ENCODE results near the gene FNBP1. TPM values are rescaled to one million over a fixed set of nuclear protein-coding genes. Genes with fewer than 3 reads are reported as not detected.

Gene FNBP1
- total RNA-seq, 6 donors from 2014 or later: 34.8 to 85.4 (median 51.6) TPM

DNA sequence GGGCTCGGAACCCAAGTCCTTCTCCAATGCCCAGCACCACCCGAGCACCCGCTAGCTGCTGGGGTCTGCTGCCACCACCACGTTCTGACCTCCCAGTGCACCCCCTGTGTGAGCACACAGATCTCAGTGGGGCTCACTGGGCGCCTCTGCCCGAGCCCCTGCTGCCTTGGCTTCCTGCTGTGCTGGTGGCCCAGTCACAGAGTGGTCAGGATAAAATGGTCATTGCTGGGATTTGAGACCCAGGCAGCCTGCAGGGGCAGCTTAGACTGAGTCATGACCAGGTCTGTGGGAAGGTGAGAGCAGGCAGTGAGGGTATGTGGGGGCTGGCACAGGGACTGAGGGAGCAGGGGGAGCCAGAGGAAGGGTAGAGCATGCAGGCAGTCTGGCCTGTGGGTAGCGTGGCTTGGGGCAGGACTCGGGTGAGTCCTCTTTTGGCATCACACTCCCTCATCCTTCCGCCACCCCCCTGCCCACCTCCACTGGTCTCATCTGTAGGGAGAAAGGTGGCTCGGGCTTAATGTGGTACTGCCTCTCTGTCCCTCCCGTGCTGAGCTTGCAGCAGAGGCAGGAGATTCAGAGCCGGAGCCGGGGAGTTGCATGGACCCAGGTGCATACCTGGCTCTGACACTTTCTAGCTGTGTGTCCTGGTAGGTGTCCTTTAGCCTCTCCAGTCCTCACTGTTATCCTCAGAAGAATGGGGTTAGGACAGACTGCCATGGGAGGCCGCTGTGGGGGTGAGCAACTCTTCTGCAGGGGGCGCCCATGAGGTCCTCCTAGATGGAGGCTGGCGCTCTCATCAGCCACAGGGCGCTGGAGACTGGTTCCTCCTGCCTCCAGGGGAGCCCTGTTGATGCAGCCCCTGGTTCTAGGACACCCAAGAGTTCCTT is 175.6 kb downstream of the FNBP1 start:
- H3K27ac ChIP-seq: peak overlapping the region in 2 of 4 donors; percentile 39 to 53
- H3K4me3 ChIP-seq: no peak overlapping the region
- H3K9me3 ChIP-seq: no peaks in the 10 kb centered on the region
- TF ChIP-seq, protein P1, sequence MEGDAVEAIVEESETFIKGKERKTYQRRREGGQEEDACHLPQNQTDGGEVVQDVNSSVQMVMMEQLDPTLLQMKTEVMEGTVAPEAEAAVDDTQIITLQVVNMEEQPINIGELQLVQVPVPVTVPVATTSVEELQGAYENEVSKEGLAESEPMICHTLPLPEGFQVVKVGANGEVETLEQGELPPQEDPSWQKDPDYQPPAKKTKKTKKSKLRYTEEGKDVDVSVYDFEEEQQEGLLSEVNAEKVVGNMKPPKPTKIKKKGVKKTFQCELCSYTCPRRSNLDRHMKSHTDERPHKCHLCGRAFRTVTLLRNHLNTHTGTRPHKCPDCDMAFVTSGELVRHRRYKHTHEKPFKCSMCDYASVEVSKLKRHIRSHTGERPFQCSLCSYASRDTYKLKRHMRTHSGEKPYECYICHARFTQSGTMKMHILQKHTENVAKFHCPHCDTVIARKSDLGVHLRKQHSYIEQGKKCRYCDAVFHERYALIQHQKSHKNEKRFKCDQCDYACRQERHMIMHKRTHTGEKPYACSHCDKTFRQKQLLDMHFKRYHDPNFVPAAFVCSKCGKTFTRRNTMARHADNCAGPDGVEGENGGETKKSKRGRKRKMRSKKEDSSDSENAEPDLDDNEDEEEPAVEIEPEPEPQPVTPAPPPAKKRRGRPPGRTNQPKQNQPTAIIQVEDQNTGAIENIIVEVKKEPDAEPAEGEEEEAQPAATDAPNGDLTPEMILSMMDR (IDR thresholded peaks at IDR 0.05): no peak
- TF ChIP-seq EP300 (IDR thresholded peaks at IDR 0.05): no peak
- no peak for TF ChIP-seq POLR2AphosphoS5 (IDR thresholded peaks at IDR 0.05)
- no peak for TF ChIP-seq POLR2A (IDR thresholded peaks at IDR 0.05)
- 80 to 97% methylated on average over 6 to 17 of the region's 17 CpGs for WGBS, 2 donors
- H3K27me3 ChIP-seq: no peaks in the 10 kb centered on the region
- ATAC-seq (ENCODE audit: low FRiP score in 2 of 2) (no peak), DNase-seq (peak in 1 of 2 donors; percentile 44)
- H3K36me3 ChIP-seq: peaks cover 0 to 49% (median 26%) of the 10 kb centered on the region in 4 donors
- H3K4me1 ChIP-seq: no peaks in the 10 kb centered on the region

DNA sequence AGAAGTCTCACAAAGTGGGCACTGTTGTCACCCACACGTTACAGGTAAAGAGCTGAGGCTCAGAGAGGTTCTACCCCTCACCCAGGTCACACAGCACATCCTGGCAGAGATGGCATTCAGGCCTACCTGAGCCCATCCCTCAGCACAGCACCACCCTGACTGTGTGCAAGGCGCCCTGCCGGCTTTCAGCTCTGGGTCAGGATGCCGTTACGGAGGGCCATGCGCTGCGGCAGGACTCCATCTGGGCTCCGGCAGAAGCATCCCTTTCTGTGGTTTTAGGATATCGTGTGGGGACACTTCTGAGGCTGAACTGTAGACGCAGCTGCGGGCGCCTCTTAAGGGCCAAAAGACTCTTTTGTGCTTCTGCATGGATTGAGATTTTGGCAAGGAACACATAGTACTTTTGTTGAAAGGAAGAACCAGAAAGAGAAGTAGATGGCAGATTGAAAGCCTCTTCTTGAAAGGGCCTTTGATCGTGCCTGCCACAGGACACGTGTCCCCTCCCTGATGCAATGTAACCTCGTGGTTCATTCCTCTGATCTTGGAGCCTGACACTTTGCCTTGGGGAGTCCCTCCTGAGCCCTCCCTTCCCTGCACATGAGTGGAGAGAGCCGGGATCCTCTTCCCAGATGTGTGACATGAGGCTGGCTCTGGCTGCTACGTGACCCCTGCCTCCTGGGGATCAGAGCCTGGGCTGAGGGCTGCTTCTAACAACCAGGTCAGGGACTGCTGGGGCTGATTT is 176.4 kb downstream of the FNBP1 start:
- DNase-seq (peak in 1 of 2 donors; percentile 41), ATAC-seq (ENCODE audit: low FRiP score in 2 of 2) (no peak)
- H3K4me3 ChIP-seq: no peak overlapping the region
- H3K36me3 ChIP-seq: peaks cover 5 to 56% (median 29%) of the 10 kb centered on the region in 4 donors
- peak overlapping the region in 1 of 4 donors; percentile 39 for H3K27ac ChIP-seq
- H3K27me3 ChIP-seq: no peaks in the 10 kb centered on the region
- H3K4me1 ChIP-seq: no peaks in the 10 kb centered on the region
- WGBS, 2 donors: 64 to 71% methylated on average over 13 to 17 of the region's 17 CpGs
- TF ChIP-seq, protein P1 (IDR thresholded peaks at IDR 0.05): no peak
- TF ChIP-seq EP300 (IDR thresholded peaks at IDR 0.05): no peak
- TF ChIP-seq POLR2AphosphoS5 (IDR thresholded peaks at IDR 0.05): no peak
- no peak for TF ChIP-seq POLR2A (IDR thresholded peaks at IDR 0.05)
- H3K9me3 ChIP-seq: no peaks in the 10 kb centered on the region

DNA sequence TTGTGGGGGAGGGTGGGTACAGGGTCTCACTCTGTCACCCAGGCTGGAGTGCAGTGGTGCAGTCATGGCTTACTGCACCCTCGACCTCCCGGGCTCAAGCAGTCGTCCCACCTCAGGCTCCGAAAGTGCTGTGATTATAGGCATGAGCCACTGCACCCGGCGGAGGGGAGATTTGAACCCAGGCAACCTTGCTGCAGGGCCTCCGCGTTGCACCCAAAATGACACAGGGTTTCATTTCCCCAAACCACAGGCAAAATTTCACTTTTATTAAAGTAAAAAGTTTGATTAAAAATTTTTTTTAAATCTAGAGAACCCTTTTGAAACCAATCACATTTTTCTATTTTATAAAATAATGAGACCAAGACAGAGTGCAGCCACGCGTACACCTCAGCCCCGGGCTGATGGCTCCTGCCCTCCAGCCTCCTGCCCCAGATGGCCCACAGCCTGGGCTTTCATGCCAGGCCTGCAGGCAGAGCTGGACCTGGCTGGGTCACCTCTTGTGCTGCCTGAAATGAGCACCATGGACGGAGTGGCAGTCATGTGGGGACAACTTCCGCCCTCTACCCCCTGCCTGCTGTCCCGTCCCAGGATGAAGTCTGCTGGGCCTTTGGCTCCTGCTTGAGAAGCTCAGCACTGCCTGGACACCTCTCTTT is 177.2 kb downstream of the FNBP1 start:
- Histone ChIP-seq H3K9me3 (no peaks in the 10 kb centered on the region), H3K27ac (peak overlapping the region in 1 of 4 donors; percentile 35), H3K36me3 (peaks cover 8 to 64% (median 36%) of the 10 kb centered on the region in 4 donors), H3K4me1 (no peaks in the 10 kb centered on the region), H3K4me3 (no peak overlapping the region), H3K27me3 (no peaks in the 10 kb centered on the region)
- WGBS, 2 donors: 70 to 84% methylated on average over 12 to 13 of the region's 14 CpGs
- TF ChIP-seq POLR2A (IDR thresholded peaks at IDR 0.05) (no peak), EP300 (IDR thresholded peaks at IDR 0.05) (no peak), POLR2AphosphoS5 (IDR thresholded peaks at IDR 0.05) (no peak)
- TF ChIP-seq, protein P1 (IDR thresholded peaks at IDR 0.05): no peak
- ATAC-seq (ENCODE audit: low FRiP score in 2 of 2): no peak
- peak in 1 of 2 donors; percentile 38 for DNase-seq

DNA sequence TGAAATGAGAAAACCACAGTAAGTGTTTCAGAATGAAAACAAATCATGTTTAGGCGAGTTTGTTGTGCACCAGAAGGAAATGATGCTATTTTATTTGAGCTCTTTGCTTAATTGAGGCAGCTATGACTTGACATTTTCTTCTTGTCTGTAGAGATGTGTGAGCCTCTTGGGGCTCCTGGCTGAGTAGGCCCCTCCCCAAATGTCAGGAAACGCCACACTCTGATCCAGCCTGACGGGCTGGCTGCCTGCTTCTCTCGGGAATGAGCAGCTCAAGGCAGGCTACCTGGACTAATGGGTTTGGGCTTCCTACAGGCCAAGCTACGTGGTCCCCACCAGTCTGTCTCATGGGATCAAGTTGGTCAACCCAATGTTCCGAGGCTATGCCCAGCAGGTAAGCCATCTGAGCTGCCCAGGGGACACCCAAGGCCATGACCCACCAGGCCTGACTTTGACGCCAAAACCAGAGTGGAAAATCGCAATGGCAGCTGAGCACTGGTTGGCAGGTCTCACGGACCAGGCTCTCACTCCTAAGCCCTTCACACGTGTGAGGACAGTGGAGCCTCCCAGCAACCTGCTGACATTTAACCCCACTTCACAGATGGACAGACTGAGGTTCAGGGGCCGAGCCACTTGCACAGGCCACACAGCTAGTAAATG is 177.9 kb downstream of the FNBP1 start:
- no peak for DNase-seq
- 33 to 58% methylated on average over 4 to 10 of the region's 11 CpGs for WGBS, 2 donors
- peaks cover 8 to 70% (median 39%) of the 10 kb centered on the region in 4 donors for H3K36me3 ChIP-seq
- H3K27me3 ChIP-seq: no peaks in the 10 kb centered on the region
- peak overlapping the region in 1 of 4 donors; percentile 35 for H3K27ac ChIP-seq
- ATAC-seq (ENCODE audit: low FRiP score in 2 of 2): no peak
- H3K4me3 ChIP-seq: no peak overlapping the region
- no peaks in the 10 kb centered on the region for H3K9me3 ChIP-seq
- H3K4me1 ChIP-seq: no peaks in the 10 kb centered on the region
- TF ChIP-seq POLR2A (IDR thresholded peaks at IDR 0.05): no peak
- TF ChIP-seq, protein P1 (IDR thresholded peaks at IDR 0.05): no peak
- no peak for TF ChIP-seq EP300 (IDR thresholded peaks at IDR 0.05)
- TF ChIP-seq POLR2AphosphoS5 (IDR thresholded peaks at IDR 0.05): no peak
